NCI-H2196 treated with DMSO at 0.1 percent for 48 hours (cell line): ENCODE measurements around the gene GREB1L.
"Not testable (repeated sequence)": the region's sequence is repeated elsewhere in the genome, so short reads cannot be mapped to it uniquely, and the experiment has no call there.

Experiments
- DNase-seq: peaks from one replicate; lab custom pipeline; 2025; ENCODE audit not compliant: unreplicated experiment; lab: John Stamatoyannopoulos, UW

GREB1L gene

DNA sequence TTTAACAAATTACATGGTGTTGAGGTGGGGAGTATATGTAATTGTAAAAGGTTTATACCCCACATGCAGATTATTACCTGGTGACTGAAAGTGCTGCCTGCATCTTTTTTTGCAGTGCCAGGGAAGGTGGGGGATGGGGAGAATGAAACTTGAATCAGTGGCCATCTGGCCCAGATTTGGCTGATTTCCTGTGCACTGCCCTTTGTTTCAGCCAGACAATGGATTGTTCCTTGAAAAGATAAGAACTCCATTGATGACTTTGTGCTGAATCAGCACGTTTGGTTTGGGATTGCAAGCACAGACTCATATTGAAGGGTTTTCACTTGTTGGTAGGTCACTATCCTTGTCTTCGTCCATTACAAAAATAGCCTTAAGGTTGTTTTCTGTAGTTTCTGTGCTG, 20.9 kb downstream of the GREB1L start:
- no peak for DNase-seq

- no peak for DNase-seq
Observed at GRCh38 chr18:21264651-21265050, 22.6 kb downstream of the GREB1L start.

- DNase-seq, result no peak
Observed at GRCh38 chr18:21265971-21266673, 24.1 kb downstream of the GREB1L start.

- DNase-seq, result no peak
Observed at GRCh38 chr18:21267400-21267799, 25.4 kb downstream of the GREB1L start.

GRCh38 chr18:21269349-21269748, 27.3 kb downstream of the GREB1L start:
- no peak for DNase-seq

DNA sequence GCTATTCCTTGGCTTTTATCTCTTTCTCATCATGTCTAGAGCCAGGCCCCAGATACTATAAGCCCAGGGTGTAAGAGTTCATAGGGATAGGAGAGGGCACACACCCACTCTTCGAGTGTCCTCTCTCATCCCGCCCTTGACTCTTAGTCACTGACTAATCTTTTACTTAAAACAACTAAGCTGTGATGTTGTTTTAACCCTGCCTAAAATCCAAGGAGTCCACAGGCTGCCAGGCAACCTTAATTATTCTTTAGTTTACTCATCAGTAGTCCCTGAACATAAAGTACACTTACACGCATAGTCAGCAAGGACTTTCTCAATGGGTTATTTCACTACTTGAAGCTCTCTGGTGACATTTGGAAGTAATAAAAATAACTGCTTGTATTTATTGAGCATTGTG, 28.4 kb downstream of the GREB1L start:
- no peak for DNase-seq

- no peak for DNase-seq
Observed at GRCh38 chr18:21272016-21272579, 30.1 kb downstream of the GREB1L start.

DNA sequence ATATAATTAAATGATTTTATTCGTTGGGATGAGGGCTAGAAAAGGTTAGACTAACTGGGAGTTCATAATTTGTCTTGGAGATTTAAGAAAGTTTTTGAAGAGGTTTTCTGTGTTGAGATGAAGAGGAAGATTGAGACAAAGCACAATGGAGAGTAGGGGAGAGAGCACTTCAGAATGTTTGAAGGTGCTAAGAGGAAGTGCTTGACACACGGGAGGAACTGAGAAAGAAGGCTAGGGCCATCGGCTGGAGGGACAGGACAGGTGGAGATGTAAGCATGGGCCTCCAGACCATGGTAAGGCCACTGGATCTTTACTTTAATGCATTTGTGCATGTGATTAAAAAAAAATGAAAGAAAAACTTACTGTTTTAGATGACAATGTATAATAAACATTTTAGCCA, 31.5 kb downstream of the GREB1L start:
- no peak for DNase-seq

GRCh38 chr18:21275645-21276044, 33.6 kb downstream of the GREB1L start:
- DNase-seq, result no peak

- no peak for DNase-seq
Observed at GRCh38 chr18:21277578-21277977, 35.5 kb downstream of the GREB1L start.

- DNase-seq, result not testable (repeated sequence)
Observed at GRCh38 chr18:21278218-21278617, 36.2 kb downstream of the GREB1L start.

DNA sequence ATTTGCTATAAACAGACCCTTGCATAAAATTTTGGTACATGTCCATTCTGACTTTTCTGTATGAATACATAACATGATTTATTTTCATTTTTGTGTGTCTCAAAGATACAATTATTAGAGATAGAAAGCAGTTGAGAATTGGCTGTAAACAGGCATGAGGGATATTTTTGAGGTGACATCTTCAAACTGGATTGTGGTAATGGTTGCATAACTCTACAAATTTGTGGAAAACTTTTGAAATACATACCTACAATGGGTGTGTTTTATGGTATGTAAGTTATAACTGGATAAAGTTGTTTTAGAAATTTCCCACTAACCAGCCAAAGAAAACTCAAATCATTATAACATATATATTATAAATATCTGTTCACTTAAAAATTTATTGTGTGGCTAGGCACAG, 39.6 kb downstream of the GREB1L start:
- DNase-seq, result no peak

- DNase-seq, result no peak
Observed at GRCh38 chr18:21284540-21284939, 42.5 kb downstream of the GREB1L start.

DNA sequence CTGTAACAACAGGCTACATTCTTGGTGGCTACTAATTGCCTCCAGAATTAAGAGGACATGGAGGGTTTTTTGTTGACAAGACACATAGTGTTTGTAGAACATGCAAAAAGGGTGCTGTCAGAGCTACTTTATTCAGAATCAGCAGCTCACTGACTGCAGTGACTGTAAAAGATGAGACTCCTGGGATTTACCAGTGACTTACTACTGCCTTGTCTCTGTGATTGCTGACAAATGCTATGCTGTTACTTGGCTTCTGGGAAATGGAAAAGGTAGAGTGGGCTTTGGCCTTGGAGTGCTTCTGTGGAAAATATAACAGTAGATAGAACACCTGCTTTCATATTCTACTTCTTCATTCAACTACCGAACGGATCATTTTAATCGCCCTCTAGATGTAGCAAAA, 47.8 kb downstream of the GREB1L start:
- no peak for DNase-seq

GRCh38 chr18:21291106-21291505, 49.1 kb downstream of the GREB1L start:
- no peak for DNase-seq

DNA sequence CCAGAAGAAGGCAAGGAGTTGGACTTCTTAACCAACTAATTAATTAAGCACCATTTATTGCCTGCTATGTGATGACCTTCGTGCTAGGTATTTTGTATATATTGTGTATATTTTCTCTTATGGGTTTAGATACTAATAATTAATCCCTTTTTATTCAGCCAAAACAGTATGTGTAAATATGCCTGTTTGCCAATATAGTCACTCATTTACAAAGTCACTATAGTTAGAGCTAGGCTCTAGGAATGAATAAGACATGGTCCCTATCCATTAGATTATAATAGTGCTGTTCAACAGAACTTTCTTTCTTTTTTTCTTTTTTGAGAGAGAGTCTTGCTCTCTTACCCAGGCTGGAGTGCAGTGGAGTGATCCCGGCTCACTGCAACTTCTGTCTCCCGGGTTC, 51.4 kb downstream of the GREB1L start:
- DNase-seq, result no peak

DNA sequence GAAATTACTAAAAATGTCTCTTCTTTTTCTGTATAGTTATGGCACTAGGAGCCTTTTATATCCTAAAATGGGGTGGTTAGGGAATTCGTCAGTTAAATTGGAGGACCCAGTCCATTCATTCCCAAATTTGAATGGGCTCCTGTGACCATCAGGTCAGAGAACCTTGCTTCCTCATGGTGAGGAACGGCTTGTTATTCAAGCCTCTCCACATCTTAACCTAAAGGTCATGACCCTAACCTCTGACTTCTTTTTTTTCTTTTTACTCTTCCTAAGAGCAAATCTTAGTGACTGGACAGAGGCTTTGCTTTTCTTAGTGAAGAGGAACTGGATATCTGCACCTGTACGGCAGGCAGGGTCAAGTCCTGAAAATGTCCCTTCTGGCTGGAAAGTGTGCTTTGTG, 53.1 kb downstream of the GREB1L start:
- DNase-seq, result no peak

GRCh38 chr18:21296045-21296444, 54.0 kb downstream of the GREB1L start:
- DNase-seq, result no peak

DNA sequence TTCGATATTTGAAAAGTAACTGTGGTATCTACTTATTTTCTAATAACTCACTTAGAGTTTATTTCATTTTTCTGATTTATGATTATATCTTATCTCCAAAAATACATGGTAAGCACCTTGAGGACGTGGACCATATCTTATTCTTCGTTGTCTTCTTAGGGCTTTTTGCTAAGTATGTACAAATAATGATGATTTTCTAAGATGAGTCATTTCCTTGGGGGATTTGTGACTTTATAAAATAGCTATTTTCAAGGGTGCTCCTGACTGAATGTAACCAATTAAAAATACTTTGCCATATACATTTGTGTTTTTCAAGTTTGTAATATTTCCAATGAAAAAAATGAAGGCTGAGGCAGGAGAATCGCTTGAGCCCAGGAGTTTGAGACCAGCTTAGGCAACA, 56.3 kb downstream of the GREB1L start:
- DNase-seq, result no peak

- no peak for DNase-seq
Observed at GRCh38 chr18:21300035-21300907, 58.2 kb downstream of the GREB1L start.

DNA sequence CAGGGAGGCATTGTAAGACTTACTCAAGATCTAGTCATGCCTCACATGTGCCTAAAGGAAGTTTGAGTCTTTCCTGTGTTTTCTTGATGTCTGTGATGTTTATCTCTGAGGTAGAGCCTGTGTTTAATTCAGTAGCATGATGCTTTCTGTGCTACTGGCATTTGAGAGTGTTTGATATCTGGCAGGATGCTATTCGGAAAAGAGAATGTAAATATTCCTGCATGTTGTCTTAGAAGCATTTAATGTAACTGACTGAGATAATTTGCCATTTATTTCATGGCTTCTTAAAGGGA, 58.8 kb downstream of the GREB1L start:
- no peak for DNase-seq

DNA sequence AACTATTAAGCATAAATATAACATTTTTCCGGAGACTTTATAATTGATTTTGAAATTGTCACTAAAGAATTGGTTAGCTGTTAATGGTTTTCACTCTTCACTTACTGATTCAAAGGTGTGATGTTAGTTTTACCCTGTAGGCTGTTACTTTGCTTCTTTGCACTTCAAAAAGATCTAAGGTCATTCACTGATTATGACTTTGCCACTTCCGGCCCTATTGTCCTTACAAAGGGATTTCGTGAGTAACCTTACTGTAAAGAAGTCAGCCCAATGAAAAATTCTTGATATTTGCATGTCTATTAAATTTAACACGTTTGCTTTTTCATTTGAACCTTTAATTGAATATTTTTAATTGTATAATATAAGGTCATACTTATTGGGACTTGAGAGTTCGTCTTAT, 61.4 kb downstream of the GREB1L start:
- no peak for DNase-seq
